ENCODE results near the gene SMAD3. TPM values are rescaled to one million over a fixed set of nuclear protein-coding genes. Genes with fewer than 3 reads are reported as not detected.

Gene SMAD3
- total RNA-seq, 1 experiment from 2014 or later, result 89.2 TPM

DNA sequence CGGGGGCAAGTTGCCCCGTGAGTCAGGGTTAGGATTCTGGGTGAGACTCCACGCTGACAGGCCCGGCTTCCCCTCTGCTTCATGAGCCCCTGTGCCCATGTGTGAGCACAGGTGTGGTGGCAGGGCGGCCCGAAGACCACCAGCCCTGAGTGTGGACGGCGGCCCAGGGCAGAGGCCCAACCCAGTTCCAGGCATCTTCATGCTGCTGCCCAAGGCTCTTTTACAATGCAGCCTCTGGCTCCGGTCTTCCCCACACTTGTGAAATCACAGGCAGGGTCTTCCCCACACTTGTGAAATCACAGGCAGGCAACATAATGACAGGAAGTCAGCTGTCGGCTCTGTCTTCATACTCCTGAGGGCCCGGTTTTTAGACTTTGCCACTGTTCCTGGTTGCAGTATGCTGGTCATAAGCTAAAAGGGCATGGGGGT lies 110.3 kb downstream of the SMAD3 start:
- intact Hi-C loops (cut with micrococcal nuclease), result loop anchor here (1.0 to 10.0 kb wide), 2 partner anchors 51 to 231 kb away; no protein-coding TSS in a partner anchor
- TF ChIP-seq SP1 (IDR thresholded peaks at IDR 0.05; ENCODE audit: low read depth) (no peak), FOSL1 (IDR thresholded peaks at IDR 0.05; ENCODE audit: low read depth) (no peak), ELF1 (IDR thresholded peaks at IDR 0.05; ENCODE audit: borderline replicate concordance, low read depth) (no peak), ZFX (IDR thresholded peaks at IDR 0.05) (no peak), EZH2 (IDR thresholded peaks at IDR 0.05) (no peak), YY1 (IDR thresholded peaks at IDR 0.05; ENCODE audit: extremely low read depth, insufficient replicate concordance, low read depth, low read length) (no peak), CEBPB (IDR thresholded peaks at IDR 0.05; ENCODE audit: low read depth) (no peak), SRF (IDR thresholded peaks at IDR 0.05; ENCODE audit: low read depth) (no peak), EZH2phosphoT487 (IDR thresholded peaks at IDR 0.05; ENCODE audit: borderline replicate concordance) (no peak), EGR1 (IDR thresholded peaks at IDR 0.05; ENCODE audit: low read depth) (no peak), ZNF274 (IDR thresholded peaks at IDR 0.05; ENCODE audit: low read depth, low read length) (no peak)
- no peak for ATAC-seq
- peak overlapping the region; percentile 58 for H3K9ac ChIP-seq (ENCODE audit: low read length)
- no TSS peak for BruUV-seq (replicated peaks)
- no peaks in the 10 kb centered on the region for H4K20me1 ChIP-seq (ENCODE audit: insufficient read depth)
- H3K9me3 ChIP-seq (ENCODE audit: control insufficient read depth in 1 of 2, insufficient read depth in 1 of 2, low read depth in 1 of 2, low read length in 2 of 2), result no peaks in the 10 kb centered on the region
- no peak overlapping the region for H3K4me3 ChIP-seq (replicated peaks in 1 of 2; ENCODE audit: low read depth in 1 of 2, low read length in 2 of 2)
- ChIA-PET CTCF (interaction anchor here (1.4 kb wide), 1 partner anchor 227 kb away, joined by 3 read pairs; no protein-coding TSS in a partner anchor), POLR2A (interaction anchor here (0.9 to 1.2 kb wide), 3 partner anchors 20 to 51 kb away, joined by 3 read pairs; no protein-coding TSS in a partner anchor), RAD21 (ENCODE audit: low non-redundant PET in 1 of 2, low total read pairs in 2 of 2, uncharacterized antibody in 2 of 2, unreplicated experiment in 2 of 2) (no interaction called here)
- no peak overlapping the region for H2AFZ ChIP-seq (ENCODE audit: low read depth, low read length, poor library complexity, severe bottlenecking)
- peaks cover 0 to 60% of the 10 kb centered on the region in 2 experiments; a peak in 2 of 4 replicates for H3K36me3 ChIP-seq (ENCODE audit: control insufficient read depth in 1 of 2, insufficient read depth in 2 of 2, low read length in 2 of 2)
- no peak for DNase-seq (ENCODE audit: low read depth, low spot score)
- H3K79me2 ChIP-seq (ENCODE audit: insufficient read depth, low read length), result peaks cover 33% of the 10 kb centered on the region; the same call in 1 of the 2 replicates
- H3K4me1 ChIP-seq (ENCODE audit: control insufficient read depth in 1 of 2, insufficient read depth in 2 of 2, low read length in 2 of 2), result peaks cover 28 to 73% of the 10 kb centered on the region in 2 experiments
- peak overlapping the region; percentile 71 for H3K4me2 ChIP-seq (ENCODE audit: low read length)
- no peaks in the 10 kb centered on the region for H3K9me2 ChIP-seq (ENCODE audit: insufficient read depth)
- peak overlapping the region; percentile 70 for H3K27ac ChIP-seq (ENCODE audit: low read depth, low read length)
- H3K27me3 ChIP-seq (ENCODE audit: insufficient read depth, low read length), result no peaks in the 10 kb centered on the region
